CD4-positive, alpha-beta T cell treated with Interleukin-6 at 100 ng/mL for 8 hours (primary cell): ENCODE measurements around the gene SKAP1.
"Not testable (repeated sequence)": the region's sequence is repeated elsewhere in the genome, so short reads cannot be mapped to it uniquely, and the experiment has no call there.

Source experiments
- DNase-seq: peaks from one replicate; pipeline ENCODE4 v3.0.0-alpha.2; 2020; ENCODE audit warnings: mixed read lengths, low spot score

SKAP1 gene

GRCh38 chr17:48368352-48368908 lies 61.6 kb downstream of the SKAP1 start:
- DNase-seq: no peak

GRCh38 chr17:48363161-48363560 lies 66.9 kb downstream of the SKAP1 start:
- DNase-seq: no peak

GRCh38 chr17:48360861-48361633 lies 69.0 kb downstream of the SKAP1 start:
- not testable (repeated sequence) for DNase-seq

- DNase-seq: no peak
Observed at GRCh38 chr17:48357779-48358602, 72.0 kb downstream of the SKAP1 start.

- DNase-seq: no peak
Observed at GRCh38 chr17:48356866-48357265, 73.1 kb downstream of the SKAP1 start.

- DNase-seq: no peak
Observed at GRCh38 chr17:48352630-48353029, 77.4 kb downstream of the SKAP1 start.

GRCh38 chr17:48351911-48352332 lies 78.1 kb downstream of the SKAP1 start:
- DNase-seq: peak; percentile 24

GRCh38 chr17:48348352-48348751 lies 81.7 kb downstream of the SKAP1 start:
- no peak for DNase-seq

- DNase-seq: no peak
Observed at GRCh38 chr17:48347177-48347576, 82.8 kb downstream of the SKAP1 start.

- DNase-seq: no peak
Observed at GRCh38 chr17:48344251-48344650, 85.8 kb downstream of the SKAP1 start.

GRCh38 chr17:48340916-48341315 lies 89.1 kb downstream of the SKAP1 start:
- DNase-seq: no peak

GRCh38 chr17:48338720-48339119 lies 91.3 kb downstream of the SKAP1 start:
- DNase-seq: no peak

GRCh38 chr17:48337903-48338302 lies 92.1 kb downstream of the SKAP1 start:
- DNase-seq: not testable (repeated sequence)

GRCh38 chr17:48336986-48337385 lies 93.0 kb downstream of the SKAP1 start:
- no peak for DNase-seq

- DNase-seq: peak; percentile 55
Observed at GRCh38 chr17:48335858-48336500, 94.0 kb downstream of the SKAP1 start.

- no peak for DNase-seq
Observed at GRCh38 chr17:48335146-48335784, 94.7 kb downstream of the SKAP1 start.

GRCh38 chr17:48333034-48333530 lies 96.9 kb downstream of the SKAP1 start:
- no peak for DNase-seq

- DNase-seq: no peak
Observed at GRCh38 chr17:48330887-48331286, 99.1 kb downstream of the SKAP1 start.

- DNase-seq: no peak
Observed at GRCh38 chr17:48330421-48330820, 99.6 kb downstream of the SKAP1 start.

GRCh38 chr17:48328457-48328856 lies 101.6 kb downstream of the SKAP1 start:
- no peak for DNase-seq

GRCh38 chr17:48326310-48326709 lies 103.7 kb downstream of the SKAP1 start:
- DNase-seq: no peak

- no peak for DNase-seq
Observed at GRCh38 chr17:48322060-48322459, 108.0 kb downstream of the SKAP1 start.
